Cardiac septum (tissue), 1 donor: ENCODE results near the gene CACNA2D3. TPM values are rescaled to one million over a fixed set of nuclear protein-coding genes. Genes with fewer than 3 reads are reported as not detected.
"Not testable (repeated sequence)": the region's sequence is repeated elsewhere in the genome, so short reads cannot be mapped to it uniquely, and the experiment has no call there.

Experiments
- DNase-seq: peaks from one replicate; pipeline ENCODE4 v3.0.0-alpha.2; 2020; ENCODE audit warnings: low spot score
- intact Hi-C: fragments of 100-400 bp; cut with DNase I; formaldehyde crosslinking; loops from one replicate; pipeline ENCODE4 v1.14.0; 2022
- total RNA-seq: library from RNA; stranded (reverse); fragmentation: NEBNext Ultra II Directional; extraction: Animal tissue kit (Norgen Biotek cat#: 25700); gene quantifications from one replicate; pipeline ENCODE4 v1.2.1, GENCODE V29; 2021
- donor health status: DM: no; HTN: no; CAD: no.

CACNA2D3 gene
- total RNA-seq, 1 donor from 2014 or later: 11.3 TPM

- intact Hi-C loops: no loop called here
- no peak for DNase-seq
These were observed 841.3 kb downstream of the CACNA2D3 start for GRCh38 chr3:54963641-54964040.

- intact Hi-C loops: no loop called here
- no peak for DNase-seq
These were observed 841.7 kb downstream of the CACNA2D3 start for GRCh38 chr3:54964081-54964480.

GRCh38 chr3:54965746-54966145 lies 843.4 kb downstream of the CACNA2D3 start:
- no peak for DNase-seq
- intact Hi-C loops: no loop called here

- no peak for DNase-seq
- intact Hi-C loops: no loop called here
These were observed 844.6 kb downstream of the CACNA2D3 start for GRCh38 chr3:54966979-54967378.

GRCh38 chr3:54967731-54968161 lies 845.4 kb downstream of the CACNA2D3 start:
- intact Hi-C loops: no loop called here
- DNase-seq: no peak

- intact Hi-C loops: no loop called here
- DNase-seq: no peak
These were observed 846.3 kb downstream of the CACNA2D3 start for GRCh38 chr3:54968546-54969172.

GRCh38 chr3:54969652-54970051 lies 847.3 kb downstream of the CACNA2D3 start:
- intact Hi-C loops: no loop called here
- no peak for DNase-seq

- no peak for DNase-seq
- intact Hi-C loops: no loop called here
These were observed 848.5 kb downstream of the CACNA2D3 start for GRCh38 chr3:54970895-54971294.

- no peak for DNase-seq
- intact Hi-C loops: no loop called here
These were observed 855.1 kb downstream of the CACNA2D3 start for GRCh38 chr3:54977439-54977838.

GRCh38 chr3:54977946-54978345 lies 855.6 kb downstream of the CACNA2D3 start:
- intact Hi-C loops, DNase-seq: not testable (repeated sequence)

- DNase-seq: no peak
- intact Hi-C loops: no loop called here
These were observed 860.5 kb downstream of the CACNA2D3 start for GRCh38 chr3:54982807-54983206.

- DNase-seq: no peak
- intact Hi-C loops: no loop called here
These were observed 861.1 kb downstream of the CACNA2D3 start for GRCh38 chr3:54983266-54984099.

GRCh38 chr3:54985856-54986255 lies 863.5 kb downstream of the CACNA2D3 start:
- intact Hi-C loops: no loop called here
- DNase-seq: no peak

- intact Hi-C loops: no loop called here
- DNase-seq: no peak
These were observed 863.9 kb downstream of the CACNA2D3 start for GRCh38 chr3:54986294-54986693.

GRCh38 chr3:54987719-54988118 lies 865.4 kb downstream of the CACNA2D3 start:
- intact Hi-C loops: no loop called here

GRCh38 chr3:54988302-54988837 lies 866.0 kb downstream of the CACNA2D3 start:
- DNase-seq: no peak
- intact Hi-C loops: no loop called here

More at GRCh38 chr3:54987719-54988118, 865.4 kb downstream of the CACNA2D3 start:
- no peak for DNase-seq

GRCh38 chr3:54988838-54989630 lies 866.7 kb downstream of the CACNA2D3 start:
- intact Hi-C loops: no loop called here
- DNase-seq: no peak

- no peak for DNase-seq
- intact Hi-C loops: no loop called here
These were observed 871.8 kb downstream of the CACNA2D3 start for GRCh38 chr3:54994111-54994513.

GRCh38 chr3:54999159-54999558 lies 876.8 kb downstream of the CACNA2D3 start:
- intact Hi-C loops: no loop called here
- no peak for DNase-seq

- no peak for DNase-seq
- intact Hi-C loops: no loop called here
These were observed 877.5 kb downstream of the CACNA2D3 start for GRCh38 chr3:54999811-55000210.
